GM23338 (cell line): ENCODE measurements around the gene SLC66A1. TPM values are rescaled to one million over a fixed set of nuclear protein-coding genes. Genes with fewer than 3 reads are reported as not detected.

ENCODE experiments used
- ATAC-seq: fragments of 200-7000 bp; cut with Tn5 transposase; 3 replicates; pipeline ENCODE4 v1.9.1; 2020
- DNase-seq: peaks from one replicate; pipeline ENCODE4 v3.0.0-alpha.2; 2015; ENCODE audit warnings: low spot score
- H2AFZ ChIP-seq: fragments of 200-600 bp; sonication (generic); 2 replicates; pipeline ENCODE4 v1.8.0; 2016; ENCODE audit warnings: antibody characterized with exemption, mild to moderate bottlenecking, moderate library complexity
- H3F3A ChIP-seq: fragments of 200-600 bp; sonication (generic); replicated peaks from 2 replicates; pipeline ENCODE4 v1.8.0; 2017; ENCODE audit warnings: antibody characterized with exemption, mixed run types, low read depth
- H3K27ac ChIP-seq: fragments of 200-600 bp; sonication (generic); 2 replicates; pipeline ENCODE4 v1.6.1; 2016; ENCODE audit warnings: low read depth
- H3K27me3 ChIP-seq: fragments of 200-600 bp; sonication (generic); 2 replicates; pipeline ENCODE4 v1.8.0; 2016; ENCODE audit warnings: mild to moderate bottlenecking, mixed run types, moderate library complexity; ENCODE audit not compliant: insufficient read depth
- H3K36me3 ChIP-seq: fragments of 200-600 bp; sonication (generic); 2 replicates; pipeline ENCODE4 v1.8.0; 2016; ENCODE audit warnings: mild to moderate bottlenecking; ENCODE audit not compliant: insufficient read depth
- H3K4me1 ChIP-seq: fragments of 200-600 bp; sonication (generic); 2 replicates; pipeline ENCODE4 v1.8.0; 2016; ENCODE audit warnings: mild to moderate bottlenecking, moderate library complexity; ENCODE audit not compliant: insufficient read depth
- H3K4me2 ChIP-seq: fragments of 200-600 bp; sonication (generic); 2 replicates; pipeline ENCODE4 v1.7.1; 2017; ENCODE audit warnings: mixed run types
- H3K4me3 ChIP-seq: fragments of 200-600 bp; sonication (generic); 2 replicates; pipeline ENCODE4 v1.6.1; 2016; ENCODE audit warnings: mixed run types
- H3K79me2 ChIP-seq: fragments of 200-600 bp; sonication (generic); replicated peaks from 2 replicates; pipeline ENCODE4 v1.8.0; 2017; ENCODE audit warnings: mild to moderate bottlenecking; ENCODE audit not compliant: insufficient read depth
- H3K9me2 ChIP-seq: fragments of 200-600 bp; sonication (generic); 2 replicates; pipeline ENCODE4 v1.8.0; 2017; ENCODE audit not compliant: insufficient read depth
- H4K20me1 ChIP-seq: fragments of 200-600 bp; sonication (generic); replicated peaks from 2 replicates; pipeline ENCODE4 v1.8.0; 2017; ENCODE audit warnings: mild to moderate bottlenecking; ENCODE audit not compliant: insufficient read depth
- H3K27ac Mint-ChIP-seq: 2 replicates; pipeline ENCODE4 v1.8.0; 2020; ENCODE audit warnings: inconsistent platforms, mild to moderate bottlenecking, moderate library complexity, mixed read lengths
- H3K27me3 Mint-ChIP-seq: 3 replicates; pipeline ENCODE4 v1.8.0; 2022; ENCODE audit warnings: low read depth, mild to moderate bottlenecking, moderate library complexity, mixed read lengths, inconsistent platforms; ENCODE audit not compliant: insufficient read depth, poor library complexity
- H3K36me3 Mint-ChIP-seq: 3 replicates; pipeline ENCODE4 v1.8.0; 2021; ENCODE audit warnings: low read depth, mild to moderate bottlenecking, inconsistent platforms, moderate library complexity, mixed read lengths
- H3K4me1 Mint-ChIP-seq: 3 replicates; pipeline ENCODE4 v1.8.0; 2020; ENCODE audit warnings: mild to moderate bottlenecking, inconsistent platforms, mixed read lengths
- H3K4me3 Mint-ChIP-seq: 3 replicates; pipeline ENCODE4 v1.8.0; 2021; ENCODE audit warnings: moderate library complexity, mild to moderate bottlenecking, inconsistent platforms, mixed read lengths
- H3K9me3 Mint-ChIP-seq: 3 replicates; pipeline ENCODE4 v1.8.0; 2020; ENCODE audit warnings: moderate library complexity, mild to moderate bottlenecking, inconsistent platforms, mixed read lengths
- CREB1 ChIP-seq: fragments of 250-450 bp; sonication (Bioruptor Pico); IDR thresholded peaks from 2 replicates; pipeline ENCODE4 v1.5.0; 2020; ENCODE audit warnings: low read depth, mild to moderate bottlenecking, moderate library complexity
- EZH2 ChIP-seq: fragments of 200-600 bp; sonication (generic); IDR thresholded peaks from one replicate; pipeline ENCODE4 v1.8.0; 2017; ENCODE audit warnings: antibody characterized with exemption, mild to moderate bottlenecking, low read depth; ENCODE audit not compliant: unreplicated experiment
- EZH2phosphoT487 ChIP-seq: fragments of 200-600 bp; sonication (generic); IDR thresholded peaks from one replicate; pipeline ENCODE4 v1.8.1; 2018; ENCODE audit warnings: antibody characterized with exemption; ENCODE audit not compliant: unreplicated experiment
- JUNB ChIP-seq: IDR thresholded peaks from one replicate; pipeline ENCODE4 v1.6.1; 2016; ENCODE audit warnings: antibody characterized with exemption; ENCODE audit not compliant: unreplicated experiment
- NANOG ChIP-seq: IDR thresholded peaks from 2 replicates; pipeline ENCODE4 v1.6.1; 2016; ENCODE audit warnings: antibody characterized with exemption, borderline replicate concordance
- POLR2AphosphoS5 ChIP-seq: IDR thresholded peaks from 2 replicates; pipeline ENCODE4 v1.6.1; 2016; ENCODE audit warnings: antibody characterized with exemption, low read depth
- REST ChIP-seq: IDR thresholded peaks from one replicate; pipeline ENCODE4 v1.6.1; 2018; ENCODE audit warnings: antibody characterized with exemption; ENCODE audit not compliant: unreplicated experiment
- STAT1 ChIP-seq: IDR thresholded peaks from one replicate; pipeline ENCODE4 v1.6.1; 2016; ENCODE audit warnings: antibody characterized with exemption; ENCODE audit not compliant: unreplicated experiment
- ZNF114 ChIP-seq: fragments of 250-450 bp; sonication (Bioruptor Pico); IDR thresholded peaks from 2 replicates; pipeline ENCODE4 v1.5.0; 2020; ENCODE audit warnings: mild to moderate bottlenecking, moderate library complexity
- ZNF331 ChIP-seq: fragments of 250-450 bp; sonication (Bioruptor Pico); IDR thresholded peaks from 2 replicates; pipeline ENCODE4 v1.5.0; 2020; ENCODE audit warnings: low read depth, mild to moderate bottlenecking, moderate library complexity
- polyA plus RNA-seq: library from polyadenylated mRNA; unstranded; fragments of >200 nt; fragmentation: Nextera tagmentation; extraction: Ambion mirVana; gene quantifications from 2 replicates; pipeline ENCODE4 v1.2.1, GENCODE V29; 2016
- total RNA-seq: library from RNA; depleted of rRNA; stranded (reverse); fragments of >200 nt; shearing (Covaris generic); gene quantifications from 2 replicates; pipeline ENCODE4 v1.2.3, GENCODE V29; 2014
- TF ChIP-seq, protein P1 (sequence below), 2 experiments: fragments of 200-600 bp in 1 of 2; sonication (generic) in 1 of 2; conservative IDR thresholded peaks; 2 replicates each; pipeline versions ENCODE4 v1.5.1 to v1.6.1; 2016 to 2017; ENCODE audit warnings: antibody characterized with exemption in 2 of 2, low read depth in 2 of 2, mild to moderate bottlenecking in 2 of 2, moderate library complexity in 1 of 2
- TF ChIP-seq, protein P2 (sequence below): IDR thresholded peaks from 2 replicates; pipeline ENCODE4 v1.6.1; 2016; ENCODE audit warnings: antibody characterized with exemption
- TF ChIP-seq, protein P3 (sequence below): fragments of 250-450 bp; sonication (Bioruptor Pico); IDR thresholded peaks from 2 replicates; pipeline ENCODE4 v1.5.0; 2020; ENCODE audit warnings: mild to moderate bottlenecking, moderate library complexity

The SLC66A1 gene
- total and polyA plus RNA-seq, 2 experiments from 2014 or later, result 6.9 to 19.7 TPM

DNA sequence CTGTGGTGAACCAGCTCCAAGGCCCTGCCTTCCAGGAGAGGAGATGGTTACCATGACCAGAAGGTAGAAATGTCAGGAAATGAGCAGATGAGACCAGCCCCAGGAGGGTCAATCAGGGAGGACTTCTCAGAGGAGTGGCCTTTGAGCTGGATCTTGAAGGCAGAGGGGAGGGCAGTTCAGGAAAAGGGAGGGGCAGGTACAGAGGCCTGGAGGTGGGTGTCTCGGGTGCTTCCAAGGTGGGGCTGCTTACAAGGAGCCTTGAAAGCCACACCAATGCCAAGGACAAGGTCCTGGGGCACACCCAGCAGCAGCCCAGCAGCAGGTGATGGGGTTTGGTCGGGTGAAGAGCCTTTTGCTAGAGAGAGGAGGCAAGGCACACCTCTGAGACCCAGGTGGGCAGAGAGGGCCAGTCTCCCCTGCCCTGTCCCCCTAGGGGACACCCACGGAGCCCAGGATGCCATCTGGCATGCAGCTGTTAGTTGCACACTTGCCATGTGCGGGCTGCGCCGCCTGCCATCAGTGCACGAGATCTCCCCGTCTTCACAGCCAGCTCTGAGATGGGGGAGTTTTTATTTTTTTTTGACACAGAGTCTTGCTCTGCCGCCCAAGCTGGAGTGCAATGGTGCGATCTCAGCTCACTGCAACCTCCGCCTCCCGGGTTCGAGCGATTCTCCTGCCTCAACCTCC, 18.5 kb downstream of the SLC66A1 start:
- H3K27me3 ChIP-seq, result no peaks in the 10 kb centered on the region
- no peaks in the 10 kb centered on the region for H3K79me2 ChIP-seq
- peaks cover 7% of the 10 kb centered on the region for H3K36me3 Mint-ChIP-seq
- no peaks in the 10 kb centered on the region for H3K4me1 ChIP-seq
- ATAC-seq (no peak), DNase-seq (no peak)
- no peak overlapping the region for H3K4me3 ChIP-seq
- no peaks in the 10 kb centered on the region for H3K9me3 Mint-ChIP-seq
- H3K36me3 ChIP-seq, result no peaks in the 10 kb centered on the region
- no peaks in the 10 kb centered on the region; the same call in 1 of the 2 replicates for H4K20me1 ChIP-seq
- no peak overlapping the region for H3K4me2 ChIP-seq
- peaks cover 10% of the 10 kb centered on the region for H3K27me3 Mint-ChIP-seq
- H3K27ac Mint-ChIP-seq, result no peak overlapping the region
- H3K9me2 ChIP-seq, result no peaks in the 10 kb centered on the region
- no peak overlapping the region for H3K4me3 Mint-ChIP-seq
- H3K27ac ChIP-seq, result no peak overlapping the region
- H2AFZ ChIP-seq, result no peak overlapping the region
- H3F3A ChIP-seq, result no peaks in the 10 kb centered on the region
- TF ChIP-seq NANOG (no peak), REST (no peak), EZH2phosphoT487 (no peak), POLR2AphosphoS5 (no peak), CREB1 (CRISPR knock-in tag) (no peak), ZNF331 (CRISPR knock-in tag) (no peak), EZH2 (no peak), STAT1 (no peak), ZNF114 (CRISPR knock-in tag) (no peak), JUNB (no peak)
- TF ChIP-seq, protein P1, sequence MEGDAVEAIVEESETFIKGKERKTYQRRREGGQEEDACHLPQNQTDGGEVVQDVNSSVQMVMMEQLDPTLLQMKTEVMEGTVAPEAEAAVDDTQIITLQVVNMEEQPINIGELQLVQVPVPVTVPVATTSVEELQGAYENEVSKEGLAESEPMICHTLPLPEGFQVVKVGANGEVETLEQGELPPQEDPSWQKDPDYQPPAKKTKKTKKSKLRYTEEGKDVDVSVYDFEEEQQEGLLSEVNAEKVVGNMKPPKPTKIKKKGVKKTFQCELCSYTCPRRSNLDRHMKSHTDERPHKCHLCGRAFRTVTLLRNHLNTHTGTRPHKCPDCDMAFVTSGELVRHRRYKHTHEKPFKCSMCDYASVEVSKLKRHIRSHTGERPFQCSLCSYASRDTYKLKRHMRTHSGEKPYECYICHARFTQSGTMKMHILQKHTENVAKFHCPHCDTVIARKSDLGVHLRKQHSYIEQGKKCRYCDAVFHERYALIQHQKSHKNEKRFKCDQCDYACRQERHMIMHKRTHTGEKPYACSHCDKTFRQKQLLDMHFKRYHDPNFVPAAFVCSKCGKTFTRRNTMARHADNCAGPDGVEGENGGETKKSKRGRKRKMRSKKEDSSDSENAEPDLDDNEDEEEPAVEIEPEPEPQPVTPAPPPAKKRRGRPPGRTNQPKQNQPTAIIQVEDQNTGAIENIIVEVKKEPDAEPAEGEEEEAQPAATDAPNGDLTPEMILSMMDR (conservative IDR thresholded peaks at IDR 0.05; ENCODE audit: low read depth in 2 of 2), result no peak
- TF ChIP-seq, protein P2, sequence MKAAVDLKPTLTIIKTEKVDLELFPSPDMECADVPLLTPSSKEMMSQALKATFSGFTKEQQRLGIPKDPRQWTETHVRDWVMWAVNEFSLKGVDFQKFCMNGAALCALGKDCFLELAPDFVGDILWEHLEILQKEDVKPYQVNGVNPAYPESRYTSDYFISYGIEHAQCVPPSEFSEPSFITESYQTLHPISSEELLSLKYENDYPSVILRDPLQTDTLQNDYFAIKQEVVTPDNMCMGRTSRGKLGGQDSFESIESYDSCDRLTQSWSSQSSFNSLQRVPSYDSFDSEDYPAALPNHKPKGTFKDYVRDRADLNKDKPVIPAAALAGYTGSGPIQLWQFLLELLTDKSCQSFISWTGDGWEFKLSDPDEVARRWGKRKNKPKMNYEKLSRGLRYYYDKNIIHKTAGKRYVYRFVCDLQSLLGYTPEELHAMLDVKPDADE, result no peak
- TF ChIP-seq, protein P3, sequence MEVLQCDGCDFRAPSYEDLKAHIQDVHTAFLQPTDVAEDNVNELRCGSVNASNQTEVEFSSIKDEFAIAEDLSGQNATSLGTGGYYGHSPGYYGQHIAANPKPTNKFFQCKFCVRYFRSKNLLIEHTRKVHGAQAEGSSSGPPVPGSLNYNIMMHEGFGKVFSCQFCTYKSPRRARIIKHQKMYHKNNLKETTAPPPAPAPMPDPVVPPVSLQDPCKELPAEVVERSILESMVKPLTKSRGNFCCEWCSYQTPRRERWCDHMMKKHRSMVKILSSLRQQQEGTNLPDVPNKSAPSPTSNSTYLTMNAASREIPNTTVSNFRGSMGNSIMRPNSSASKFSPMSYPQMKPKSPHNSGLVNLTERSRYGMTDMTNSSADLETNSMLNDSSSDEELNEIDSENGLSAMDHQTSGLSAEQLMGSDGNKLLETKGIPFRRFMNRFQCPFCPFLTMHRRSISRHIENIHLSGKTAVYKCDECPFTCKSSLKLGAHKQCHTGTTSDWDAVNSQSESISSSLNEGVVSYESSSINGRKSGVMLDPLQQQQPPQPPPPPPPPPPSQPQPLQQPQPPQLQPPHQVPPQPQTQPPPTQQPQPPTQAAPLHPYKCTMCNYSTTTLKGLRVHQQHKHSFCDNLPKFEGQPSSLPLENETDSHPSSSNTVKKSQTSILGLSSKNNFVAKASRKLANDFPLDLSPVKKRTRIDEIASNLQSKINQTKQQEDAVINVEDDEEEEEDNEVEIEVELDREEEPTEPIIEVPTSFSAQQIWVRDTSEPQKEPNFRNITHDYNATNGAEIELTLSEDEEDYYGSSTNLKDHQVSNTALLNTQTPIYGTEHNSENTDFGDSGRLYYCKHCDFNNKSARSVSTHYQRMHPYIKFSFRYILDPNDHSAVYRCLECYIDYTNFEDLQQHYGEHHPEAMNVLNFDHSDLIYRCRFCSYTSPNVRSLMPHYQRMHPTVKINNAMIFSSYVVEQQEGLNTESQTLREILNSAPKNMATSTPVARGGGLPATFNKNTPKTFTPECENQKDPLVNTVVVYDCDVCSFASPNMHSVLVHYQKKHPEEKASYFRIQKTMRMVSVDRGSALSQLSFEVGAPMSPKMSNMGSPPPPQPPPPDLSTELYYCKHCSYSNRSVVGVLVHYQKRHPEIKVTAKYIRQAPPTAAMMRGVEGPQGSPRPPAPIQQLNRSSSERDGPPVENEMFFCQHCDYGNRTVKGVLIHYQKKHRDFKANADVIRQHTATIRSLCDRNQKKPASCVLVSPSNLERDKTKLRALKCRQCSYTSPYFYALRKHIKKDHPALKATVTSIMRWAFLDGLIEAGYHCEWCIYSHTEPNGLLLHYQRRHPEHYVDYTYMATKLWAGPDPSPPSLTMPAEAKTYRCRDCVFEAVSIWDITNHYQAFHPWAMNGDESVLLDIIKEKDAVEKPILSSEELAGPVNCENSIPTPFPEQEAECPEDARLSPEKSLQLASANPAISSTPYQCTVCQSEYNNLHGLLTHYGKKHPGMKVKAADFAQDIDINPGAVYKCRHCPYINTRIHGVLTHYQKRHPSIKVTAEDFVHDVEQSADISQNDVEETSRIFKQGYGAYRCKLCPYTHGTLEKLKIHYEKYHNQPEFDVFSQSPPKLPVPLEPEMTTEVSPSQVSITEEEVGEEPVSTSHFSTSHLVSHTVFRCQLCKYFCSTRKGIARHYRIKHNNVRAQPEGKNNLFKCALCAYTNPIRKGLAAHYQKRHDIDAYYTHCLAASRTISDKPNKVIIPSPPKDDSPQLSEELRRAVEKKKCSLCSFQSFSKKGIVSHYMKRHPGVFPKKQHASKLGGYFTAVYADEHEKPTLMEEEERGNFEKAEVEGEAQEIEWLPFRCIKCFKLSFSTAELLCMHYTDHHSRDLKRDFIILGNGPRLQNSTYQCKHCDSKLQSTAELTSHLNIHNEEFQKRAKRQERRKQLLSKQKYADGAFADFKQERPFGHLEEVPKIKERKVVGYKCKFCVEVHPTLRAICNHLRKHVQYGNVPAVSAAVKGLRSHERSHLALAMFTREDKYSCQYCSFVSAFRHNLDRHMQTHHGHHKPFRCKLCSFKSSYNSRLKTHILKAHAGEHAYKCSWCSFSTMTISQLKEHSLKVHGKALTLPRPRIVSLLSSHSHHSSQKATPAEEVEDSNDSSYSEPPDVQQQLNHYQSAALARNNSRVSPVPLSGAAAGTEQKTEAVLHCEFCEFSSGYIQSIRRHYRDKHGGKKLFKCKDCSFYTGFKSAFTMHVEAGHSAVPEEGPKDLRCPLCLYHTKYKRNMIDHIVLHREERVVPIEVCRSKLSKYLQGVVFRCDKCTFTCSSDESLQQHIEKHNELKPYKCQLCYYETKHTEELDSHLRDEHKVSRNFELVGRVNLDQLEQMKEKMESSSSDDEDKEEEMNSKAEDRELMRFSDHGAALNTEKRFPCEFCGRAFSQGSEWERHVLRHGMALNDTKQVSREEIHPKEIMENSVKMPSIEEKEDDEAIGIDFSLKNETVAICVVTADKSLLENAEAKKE, result no peak
- no peaks in the 10 kb centered on the region for H3K4me1 Mint-ChIP-seq
